HepG2 (cell line): ENCODE measurements around the gene ARMH2.

Source experiments
- EZH2 ChIP-seq: conservative IDR thresholded peaks from 2 replicates; pipeline ENCODE4 v1.6.1; 2012; ENCODE audit warnings: mild to moderate bottlenecking, low read depth, low read length, moderate library complexity
- POLR2A ChIP-seq, 2 experiments: IDR thresholded peaks; 2 replicates each; pipeline ENCODE4 v1.6.1; 2011; ENCODE audit warnings: low read depth in 2 of 2, low read length in 2 of 2, mild to moderate bottlenecking in 1 of 2, moderate library complexity in 1 of 2; ENCODE audit not compliant: insufficient read depth in 1 of 2
- SRF ChIP-seq: IDR thresholded peaks from 2 replicates; pipeline ENCODE4 v1.6.1; 2011; ENCODE audit warnings: mild to moderate bottlenecking, low read depth, low read length, moderate library complexity
- TF ChIP-seq, protein P1 (sequence below): IDR thresholded peaks from 2 replicates; pipeline ENCODE4 v1.6.1; 2016

GRCh38 chr6:24752917-24753492 is 45.7 kb downstream of the ARMH2 start:
- TF ChIP-seq POLR2A (IDR thresholded peaks at IDR 0.05; ENCODE audit: insufficient read depth in 1 of 2, low read depth in 2 of 2, low read length in 2 of 2) (no peak), EZH2 (no peak), SRF (no peak)
- TF ChIP-seq, protein P1, sequence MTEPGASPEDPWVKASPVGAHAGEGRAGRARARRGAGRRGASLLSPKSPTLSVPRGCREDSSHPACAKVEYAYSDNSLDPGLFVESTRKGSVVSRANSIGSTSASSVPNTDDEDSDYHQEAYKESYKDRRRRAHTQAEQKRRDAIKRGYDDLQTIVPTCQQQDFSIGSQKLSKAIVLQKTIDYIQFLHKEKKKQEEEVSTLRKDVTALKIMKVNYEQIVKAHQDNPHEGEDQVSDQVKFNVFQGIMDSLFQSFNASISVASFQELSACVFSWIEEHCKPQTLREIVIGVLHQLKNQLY, result no peak
